Choroid plexus epithelial cell (primary cell): ENCODE measurements around the gene HSPB6.

ENCODE experiments used
- DNase-seq: peaks from one replicate; pipeline ENCODE4 v3.0.0-alpha.2; 2010; ENCODE audit warnings: low read depth
- H3K4me3 ChIP-seq: 2 replicates; pipeline ENCODE4 v1.5.1; 2011; ENCODE audit warnings: low read depth, mild to moderate bottlenecking, control low read depth, low read length, moderate library complexity
- CTCF ChIP-seq: conservative IDR thresholded peaks from 2 replicates; pipeline ENCODE4 v1.5.1; 2011; ENCODE audit warnings: low read depth, mild to moderate bottlenecking, control low read depth, inconsistent platforms, low read length, moderate library complexity

The HSPB6 gene

DNA sequence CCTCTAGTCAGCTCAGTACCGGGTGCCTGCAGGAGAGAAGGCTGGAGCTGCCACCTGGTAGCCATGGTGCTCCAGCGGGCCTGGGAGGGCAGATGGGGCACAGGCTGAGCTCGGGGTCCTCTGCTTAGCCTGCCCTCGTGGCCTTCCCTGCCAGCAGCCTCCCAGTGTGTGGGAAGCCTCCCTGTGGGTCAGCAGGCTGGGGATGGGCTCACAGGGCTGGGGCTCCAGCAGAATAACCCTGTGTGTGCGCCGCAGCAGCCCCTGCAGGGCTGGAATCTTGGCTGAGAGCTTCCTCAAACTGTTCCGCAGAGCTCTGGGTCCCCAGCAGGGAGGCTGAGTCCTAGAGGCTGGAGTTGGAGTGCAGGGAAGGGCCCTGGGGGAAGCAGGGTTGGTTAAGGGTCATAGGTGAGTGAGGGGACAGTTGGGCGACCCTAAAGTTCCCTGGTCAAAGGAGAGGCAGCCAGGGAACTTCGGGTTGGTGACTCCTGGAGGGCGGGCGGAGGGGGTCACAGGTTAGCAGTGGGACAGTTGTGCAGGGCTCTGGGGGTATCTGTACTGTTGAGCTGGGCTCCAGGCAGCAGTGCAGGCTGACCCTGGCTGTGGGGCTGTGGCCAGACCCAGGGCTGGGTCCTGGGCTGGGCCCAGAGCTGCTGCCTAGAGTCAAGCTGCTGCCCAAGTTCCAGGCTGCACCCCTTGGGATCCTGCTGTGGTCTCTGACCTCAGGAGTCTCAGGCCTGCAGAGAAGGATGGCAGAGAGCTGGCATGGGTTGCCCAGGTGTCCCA, 32.6 kb upstream of the HSPB6 start:
- no peak overlapping the region for H3K4me3 ChIP-seq
- DNase-seq, result no peak
- no peak for TF ChIP-seq CTCF

DNA sequence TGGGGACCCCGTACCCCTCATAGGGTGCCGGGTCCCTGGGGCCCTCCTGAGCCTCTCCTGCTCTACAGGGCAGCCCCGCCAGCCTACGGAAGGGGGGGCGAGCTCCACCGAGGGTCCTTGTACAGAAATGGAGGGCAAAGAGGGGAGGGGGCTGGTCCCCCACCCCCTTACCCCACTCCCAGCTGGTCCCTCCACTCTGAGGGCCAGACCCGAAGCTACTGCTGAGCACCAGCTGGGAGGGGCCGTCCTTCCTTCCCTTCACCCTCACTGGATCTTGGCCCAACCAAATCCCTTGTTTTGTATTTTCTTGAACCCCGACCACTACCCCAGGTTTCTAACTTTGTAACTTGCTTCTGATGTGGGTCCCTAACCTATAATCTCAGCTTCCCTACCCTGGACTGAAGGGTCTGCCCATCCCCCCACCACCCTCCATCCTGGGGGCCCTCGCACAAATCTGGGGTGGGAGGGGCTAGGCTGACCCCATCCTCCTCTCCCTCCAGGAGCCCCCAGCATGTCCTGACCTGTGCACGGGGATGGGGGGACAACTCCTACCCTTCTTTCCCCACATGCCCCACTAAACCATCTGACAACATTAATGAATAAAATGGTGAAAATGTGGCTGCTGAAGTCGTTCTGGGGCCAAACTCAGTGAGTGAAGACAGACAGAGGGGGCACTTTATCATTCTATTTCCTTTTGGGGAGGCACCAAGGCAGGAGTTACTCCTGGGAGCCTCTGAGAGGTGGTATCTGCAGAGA, 31.6 kb upstream of the HSPB6 start:
- H3K4me3 ChIP-seq, result no peak overlapping the region
- DNase-seq, result no peak
- no peak for TF ChIP-seq CTCF

DNA sequence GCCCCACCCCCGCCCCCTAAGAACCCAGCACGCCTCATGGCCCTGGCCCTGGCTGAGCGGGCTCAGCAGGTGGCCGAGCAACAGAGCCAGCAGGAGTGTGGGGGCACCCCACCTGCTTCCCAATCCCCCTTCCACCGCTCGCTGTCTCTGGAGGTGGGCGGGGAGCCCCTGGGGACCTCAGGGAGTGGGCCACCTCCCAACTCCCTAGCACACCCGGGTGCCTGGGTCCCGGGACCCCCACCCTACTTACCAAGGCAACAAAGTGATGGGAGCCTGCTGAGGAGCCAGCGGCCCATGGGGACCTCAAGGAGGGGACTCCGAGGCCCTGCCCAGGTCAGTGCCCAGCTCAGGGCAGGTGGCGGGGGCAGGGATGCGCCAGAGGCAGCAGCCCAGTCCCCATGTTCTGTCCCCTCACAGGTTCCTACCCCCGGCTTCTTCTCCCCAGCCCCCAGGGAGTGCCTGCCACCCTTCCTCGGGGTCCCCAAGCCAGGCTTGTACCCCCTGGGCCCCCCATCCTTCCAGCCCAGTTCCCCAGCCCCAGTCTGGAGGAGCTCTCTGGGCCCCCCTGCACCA, 30.5 kb upstream of the HSPB6 start:
- DNase-seq, result no peak
- no peak overlapping the region for H3K4me3 ChIP-seq
- TF ChIP-seq CTCF, result no peak

- no peak overlapping the region for H3K4me3 ChIP-seq
- no peak for TF ChIP-seq CTCF
- DNase-seq, result no peak
Observed at GRCh38 chr19:35786299-35787160, 29.7 kb upstream of the HSPB6 start.

GRCh38 chr19:35785339-35785627, 28.5 kb upstream of the HSPB6 start:
- TF ChIP-seq CTCF, result no peak
- no peak overlapping the region for H3K4me3 ChIP-seq
- DNase-seq, result no peak

DNA sequence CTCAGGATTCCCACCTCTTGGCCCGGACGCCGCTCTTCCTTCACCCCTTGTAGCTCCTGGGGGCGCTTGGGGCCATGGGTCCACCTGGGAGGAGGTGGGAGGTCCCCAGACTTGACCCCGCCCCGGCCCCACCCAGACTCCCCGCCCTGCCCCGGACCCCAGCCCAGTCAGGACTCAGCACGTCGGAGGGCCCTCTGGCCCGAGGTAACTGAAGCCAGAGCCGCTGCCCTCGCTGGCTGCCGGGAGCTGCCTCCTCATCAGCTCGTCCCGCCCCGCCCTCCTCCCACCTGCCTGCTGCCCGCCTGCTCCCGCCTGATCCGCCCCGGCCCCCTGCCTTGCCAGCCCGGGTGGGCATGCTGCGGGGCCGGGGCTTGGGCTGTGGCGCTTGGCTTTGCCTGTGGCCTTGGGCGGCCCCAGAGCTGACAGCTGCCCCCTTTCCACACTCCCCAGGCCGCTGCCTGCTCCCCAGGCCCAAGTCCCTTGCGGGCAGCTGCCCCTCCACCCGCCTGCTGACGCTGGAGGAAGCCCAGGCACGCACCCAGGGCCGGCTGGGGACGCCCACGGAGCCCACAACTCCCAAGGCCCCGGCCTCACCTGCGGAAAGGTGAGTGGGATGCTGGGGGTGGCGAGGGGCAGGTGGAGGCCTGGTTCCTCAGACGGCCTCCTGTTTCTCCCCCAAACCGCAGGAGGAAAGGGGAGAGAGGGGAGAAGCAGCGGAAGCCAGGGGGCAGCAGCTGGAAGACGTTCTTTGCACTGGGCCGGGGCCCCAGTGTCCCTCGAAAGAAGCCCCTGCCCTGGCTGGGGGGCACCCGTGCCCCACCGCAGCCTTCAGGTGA, 27.9 kb upstream of the HSPB6 start:
- no peak for TF ChIP-seq CTCF
- DNase-seq, result no peak
- no peak overlapping the region for H3K4me3 ChIP-seq
